Kidney (tissue), 14 donors: ENCODE results near the gene GULP1. TPM values are rescaled to one million over a fixed set of nuclear protein-coding genes. Genes with fewer than 3 reads are reported as not detected.

Experiments used
- DNase-seq, 5 donors: peaks; one replicate each; pipeline ENCODE4 v3.0.0-alpha.2; 2013 to 2020
- FAIRE-seq: peaks from 2 replicates; lab custom pipeline; 2012; peaks lifted over from hg19 to GRCh38; lab: Jason Lieb, UNC
- H3K27ac ChIP-seq, 2 donors: one replicate each; pipeline ENCODE4 v1.7.0; 2013; ENCODE audit warnings: low read depth in 2 of 2, low read length in 2 of 2, inconsistent platforms in 1 of 2
- H3K27me3 ChIP-seq: one replicate; pipeline ENCODE4 v1.7.1; 2013; ENCODE audit warnings: low read length, inconsistent platforms; ENCODE audit not compliant: control insufficient read depth, insufficient read depth
- H3K36me3 ChIP-seq, 3 donors: one replicate each; pipeline versions ENCODE4 v1.7.0 to v1.7.1; 2013; ENCODE audit warnings: low read length in 3 of 3, control low read depth in 1 of 3, inconsistent platforms in 1 of 3; ENCODE audit not compliant: insufficient read depth in 3 of 3, control insufficient read depth in 2 of 3
- H3K4me1 ChIP-seq, 3 donors: one replicate each; pipeline versions ENCODE4 v1.7.0 to v1.7.1; 2013; ENCODE audit warnings: low read length in 3 of 3, inconsistent platforms in 1 of 3, low read depth in 1 of 3; ENCODE audit not compliant: control insufficient read depth in 2 of 3, insufficient read depth in 2 of 3
- H3K4me3 ChIP-seq, 3 donors: one replicate each; pipeline versions ENCODE4 v1.7.0 to v1.8.1; 2013; ENCODE audit warnings: low read length in 3 of 3, control low read depth in 1 of 3, inconsistent platforms in 1 of 3
- H3K9ac ChIP-seq, 3 donors: one replicate each; pipeline versions ENCODE4 v1.7.0 to v1.7.1; 2013; ENCODE audit warnings: low read length in 3 of 3, control low read depth in 1 of 3, inconsistent platforms in 1 of 3
- H3K9me3 ChIP-seq, 3 donors: one replicate each; pipeline versions ENCODE4 v1.7.0 to v1.7.1; 2013; ENCODE audit warnings: low read length in 3 of 3, control low read depth in 1 of 3, inconsistent platforms in 1 of 3; ENCODE audit not compliant: control insufficient read depth in 2 of 3, insufficient read depth in 1 of 3
- intact Hi-C: fragments of 100-400 bp; cut with DNase I; formaldehyde crosslinking; loops from one replicate; pipeline ENCODE4 v1.11.1; 2022
- polyA plus RNA-seq: library from polyadenylated mRNA; stranded (reverse); fragments of 350-450 nt; fragmentation: Illumina TruSeq; extraction: RNeasy Lipid Tissue Mini Kit (QIAGEN cat#74804); gene quantifications from one replicate; pipeline ENCODE4 v1.2.3, GENCODE V29; 2014; ENCODE audit warnings: low read depth, low replicate concordance; ENCODE audit not compliant: insufficient read depth
- total RNA-seq: library from RNA; stranded (reverse); fragmentation: NEBNext Ultra II Directional; extraction: Animal tissue kit (Norgen Biotek cat#: 25700); gene quantifications from one replicate; pipeline ENCODE4 v1.2.1, GENCODE V29; 2021
- TF ChIP-seq, protein P1 (sequence below): IDR thresholded peaks from 3 replicates; pipeline ENCODE4 v1.5.1; 2012; ENCODE audit warnings: mild to moderate bottlenecking, moderate library complexity, borderline replicate concordance; ENCODE audit not compliant: insufficient read depth; ENCODE audit errors: extremely low read depth
- donor health status: control.
- donor health status: control.
- donor health status: control.
- donor health status: control.
- donor health status: control.
- donor health status: DM: yes; HTN: yes; CAD: no.
- donor health status: Normal renal cell carcinoma (clear cell type).

GULP1 gene
- total and polyA plus RNA-seq, 2 donors from 2014 or later: 12.2 to 34.4 TPM

DNA sequence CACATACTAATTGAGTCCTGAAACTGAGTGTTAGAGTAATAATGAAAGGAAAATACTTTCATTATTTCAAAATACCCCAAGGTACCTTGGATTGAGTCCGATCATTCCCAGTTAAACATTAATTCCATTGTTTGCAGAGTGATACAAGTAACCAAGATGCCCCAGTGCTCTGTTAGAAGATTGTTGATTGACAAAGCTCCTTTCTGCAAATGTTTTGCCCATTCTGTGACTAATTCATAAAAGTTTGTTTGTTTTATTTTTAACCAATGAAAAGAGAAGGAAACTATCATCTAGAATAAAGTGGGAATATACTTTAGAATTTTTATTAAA is 124.0 kb downstream of the GULP1 start:
- TF ChIP-seq, protein P1, sequence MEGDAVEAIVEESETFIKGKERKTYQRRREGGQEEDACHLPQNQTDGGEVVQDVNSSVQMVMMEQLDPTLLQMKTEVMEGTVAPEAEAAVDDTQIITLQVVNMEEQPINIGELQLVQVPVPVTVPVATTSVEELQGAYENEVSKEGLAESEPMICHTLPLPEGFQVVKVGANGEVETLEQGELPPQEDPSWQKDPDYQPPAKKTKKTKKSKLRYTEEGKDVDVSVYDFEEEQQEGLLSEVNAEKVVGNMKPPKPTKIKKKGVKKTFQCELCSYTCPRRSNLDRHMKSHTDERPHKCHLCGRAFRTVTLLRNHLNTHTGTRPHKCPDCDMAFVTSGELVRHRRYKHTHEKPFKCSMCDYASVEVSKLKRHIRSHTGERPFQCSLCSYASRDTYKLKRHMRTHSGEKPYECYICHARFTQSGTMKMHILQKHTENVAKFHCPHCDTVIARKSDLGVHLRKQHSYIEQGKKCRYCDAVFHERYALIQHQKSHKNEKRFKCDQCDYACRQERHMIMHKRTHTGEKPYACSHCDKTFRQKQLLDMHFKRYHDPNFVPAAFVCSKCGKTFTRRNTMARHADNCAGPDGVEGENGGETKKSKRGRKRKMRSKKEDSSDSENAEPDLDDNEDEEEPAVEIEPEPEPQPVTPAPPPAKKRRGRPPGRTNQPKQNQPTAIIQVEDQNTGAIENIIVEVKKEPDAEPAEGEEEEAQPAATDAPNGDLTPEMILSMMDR: no peak
- peaks cover 0 to 3% (median 0%) of the 10 kb centered on the region in 3 donors for H3K4me1 ChIP-seq
- intact Hi-C loops: no loop called here
- H3K27ac ChIP-seq: no peak overlapping the region
- no peak overlapping the region for H3K9ac ChIP-seq
- FAIRE-seq (no peak), DNase-seq (no peak)
- peaks cover 0 to 4% (median 0%) of the 10 kb centered on the region in 3 donors for H3K9me3 ChIP-seq
- H3K36me3 ChIP-seq: no peaks in the 10 kb centered on the region
- H3K27me3 ChIP-seq: no peaks in the 10 kb centered on the region
- no peak overlapping the region for H3K4me3 ChIP-seq

DNA sequence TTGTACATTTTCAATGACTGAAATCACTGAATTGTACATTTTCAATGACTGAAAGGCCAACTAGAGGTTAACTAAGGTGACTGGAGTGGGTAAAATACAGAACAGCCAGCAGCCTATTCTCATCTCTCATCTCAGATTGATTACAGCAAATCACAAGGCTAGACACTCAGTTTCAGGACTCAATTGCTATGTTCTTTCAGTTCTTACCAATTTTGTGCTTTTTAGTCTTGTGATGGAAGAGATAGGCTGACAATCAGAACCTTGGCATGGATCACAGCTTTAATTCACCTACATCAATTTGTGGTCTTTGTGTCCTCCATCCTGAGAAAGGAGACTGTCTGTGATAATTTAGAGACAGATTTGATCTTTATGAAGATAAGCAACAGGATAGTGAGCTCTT is 124.7 kb downstream of the GULP1 start:
- DNase-seq: no peak
- Histone ChIP-seq H3K9ac (no peak overlapping the region), H3K4me1 (peaks cover 0 to 3% (median 0%) of the 10 kb centered on the region in 3 donors), H3K36me3 (no peaks in the 10 kb centered on the region), H3K4me3 (no peak overlapping the region), H3K9me3 (peaks cover 0 to 4% (median 0%) of the 10 kb centered on the region in 3 donors), H3K27me3 (no peaks in the 10 kb centered on the region), H3K27ac (no peak overlapping the region)
- FAIRE-seq: no peak
- intact Hi-C loops: no loop called here
- TF ChIP-seq, protein P1: no peak

DNA sequence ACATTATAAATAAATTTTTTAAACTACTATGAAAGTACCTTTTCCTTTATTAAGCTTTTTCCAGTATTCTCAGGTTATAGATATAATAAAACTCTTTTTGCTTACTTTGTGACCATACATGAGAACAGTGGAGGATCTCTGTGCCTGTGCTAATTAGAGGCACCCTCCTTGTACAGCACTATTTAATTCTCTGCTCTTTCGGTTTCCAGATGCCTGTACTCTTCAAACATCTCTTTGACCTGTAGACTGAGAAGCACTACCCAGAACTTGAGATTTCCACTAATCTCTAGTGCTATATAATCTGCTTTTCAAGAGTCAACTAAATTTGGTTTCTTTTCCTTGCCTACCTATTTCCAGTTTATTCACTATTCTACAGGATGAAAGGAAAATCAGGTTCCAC is 131.1 kb downstream of the GULP1 start:
- FAIRE-seq (no peak), DNase-seq (no peak)
- H3K4me3 ChIP-seq: no peak overlapping the region
- H3K36me3 ChIP-seq: no peaks in the 10 kb centered on the region
- TF ChIP-seq, protein P1: no peak
- H3K9ac ChIP-seq: no peak overlapping the region
- peaks cover 0 to 4% (median 0%) of the 10 kb centered on the region in 3 donors for H3K9me3 ChIP-seq
- intact Hi-C loops: no loop called here
- no peaks in the 10 kb centered on the region for H3K27me3 ChIP-seq
- no peaks in the 10 kb centered on the region for H3K4me1 ChIP-seq
- no peak overlapping the region for H3K27ac ChIP-seq

DNA sequence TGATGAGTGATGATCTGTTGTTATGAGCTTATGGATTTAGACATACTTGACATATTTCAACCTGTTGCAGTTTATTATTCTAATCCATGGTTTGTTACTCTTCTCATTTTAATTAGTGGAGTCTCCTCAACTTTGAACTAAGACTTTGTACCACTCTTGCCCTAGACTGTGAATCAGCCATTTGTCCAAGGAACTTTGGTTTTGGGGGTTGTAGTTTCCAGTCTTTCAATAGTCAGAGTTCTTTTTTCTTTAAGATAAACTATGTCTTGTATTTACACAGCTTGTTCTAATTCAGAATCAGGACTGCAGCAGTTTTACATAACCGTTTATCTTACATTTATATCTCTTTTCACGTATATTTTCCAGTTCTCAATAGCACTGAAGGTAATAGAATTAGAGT is 133.6 kb downstream of the GULP1 start:
- Histone ChIP-seq H3K27me3 (no peaks in the 10 kb centered on the region), H3K4me1 (no peaks in the 10 kb centered on the region), H3K4me3 (no peak overlapping the region), H3K9me3 (peaks cover 0 to 4% (median 0%) of the 10 kb centered on the region in 3 donors), H3K36me3 (no peaks in the 10 kb centered on the region), H3K9ac (no peak overlapping the region), H3K27ac (no peak overlapping the region)
- FAIRE-seq (no peak), DNase-seq (no peak)
- intact Hi-C loops: no loop called here
- TF ChIP-seq, protein P1: no peak
